Activated CD8-positive, alpha-beta T cell treated with anti-CD3 and anti-CD28 coated beads for 36 hours (primary cell): ENCODE data around the gene OAS3. TPM values are rescaled to one million over a fixed set of nuclear protein-coding genes. Genes with fewer than 3 reads are reported as not detected.
"Not testable (repeated sequence)": the region's sequence is repeated elsewhere in the genome, so short reads cannot be mapped to it uniquely, and the experiment has no call there.

ENCODE experiments used
- ATAC-seq: fragments of 200-7000 bp; cut with Tn5 transposase; one replicate; pipeline ENCODE4 v1.10.0; 2021; ENCODE audit warnings: mild to moderate bottlenecking, moderate library complexity
- CTCF ChIA-PET: fragments of 350-600 bp; sonication (Branson Sonifier 250); formaldehyde crosslinking; loops from one replicate; lab custom pipeline; 2021; ENCODE audit warnings: antibody characterized with exemption; lab: Charles Lee
- POLR2A ChIA-PET: fragments of 350-600 bp; sonication (Branson Sonifier 250); formaldehyde crosslinking; loops from one replicate; lab custom pipeline; 2021; ENCODE audit warnings: antibody characterized with exemption; lab: Charles Lee
- DNase-seq: peaks from one replicate; pipeline ENCODE4 v3.0.0-alpha.2; 2020
- H3K27ac Mint-ChIP-seq: one replicate; pipeline ENCODE4 v1.8.0; 2021; ENCODE audit warnings: mild to moderate bottlenecking, mixed read lengths
- H3K27me3 Mint-ChIP-seq: one replicate; pipeline ENCODE4 v1.8.0; 2021; ENCODE audit warnings: mixed read lengths
- H3K36me3 Mint-ChIP-seq: one replicate; pipeline ENCODE4 v1.8.0; 2021; ENCODE audit warnings: low read depth, mixed read lengths
- H3K4me1 Mint-ChIP-seq: one replicate; pipeline ENCODE4 v1.8.0; 2021; ENCODE audit warnings: low read depth, mixed read lengths
- H3K4me3 Mint-ChIP-seq: one replicate; pipeline ENCODE4 v1.8.0; 2021; ENCODE audit warnings: mild to moderate bottlenecking, moderate library complexity, mixed read lengths
- H3K9me3 Mint-ChIP-seq: one replicate; pipeline ENCODE4 v1.8.0; 2021; ENCODE audit warnings: mixed read lengths
- CTCF ChIP-seq: fragments of 200-600 bp; IDR thresholded peaks from one replicate; pipeline ENCODE4 v1.8.0; 2022; ENCODE audit warnings: antibody characterized with exemption, mild to moderate bottlenecking
- intact Hi-C: fragments of 100-400 bp; cut with micrococcal nuclease; formaldehyde crosslinking; loops from one replicate; pipeline ENCODE4 v1.10.0; 2022
- total RNA-seq, 2 experiments: library from RNA; stranded (reverse); gene quantifications; one replicate each; pipeline ENCODE4 v1.2.3, GENCODE V29; 2021

The OAS3 gene
- total RNA-seq, 2 experiments from 2014 or later: 21.4 to 22.2 TPM

- ChIA-PET CTCF (interaction anchor here (1.5 to 4.5 kb wide), 2 partner anchors 10 to 83 kb away, joined by 3 to 20 read pairs; no protein-coding TSS in a partner anchor), POLR2A (interaction anchor here (1.5 to 3.8 kb wide), 2 partner anchors 69 to 78 kb away, joined by 3 to 28 read pairs; partner anchors contain the start of gene OAS2)
- intact Hi-C loops: no loop called here
- ATAC-seq: no peak
- DNase-seq: no peak
- Mint-ChIP-seq H3K4me1 (peaks cover 40% of the 10 kb centered on the region), H3K4me3 (no peak overlapping the region), H3K9me3 (peaks cover 11% of the 10 kb centered on the region), H3K36me3 (peaks cover 23% of the 10 kb centered on the region), H3K27me3 (no peaks in the 10 kb centered on the region), H3K27ac (no peak overlapping the region)
- TF ChIP-seq CTCF: no peak
These were observed 28.6 kb upstream of the OAS3 start for GRCh38 chr12:112909693-112910092.

GRCh38 chr12:112913038-112913688, 25.1 kb upstream of the OAS3 start:
- no peak for DNase-seq
- POLR2A ChIA-PET: no interaction called here
- Mint-ChIP-seq H3K27ac (no peak overlapping the region), H3K4me3 (no peak overlapping the region), H3K9me3 (peaks cover 11% of the 10 kb centered on the region), H3K36me3 (peaks cover 38% of the 10 kb centered on the region), H3K4me1 (peaks cover 17% of the 10 kb centered on the region), H3K27me3 (no peaks in the 10 kb centered on the region)
- intact Hi-C loops: no loop called here
- TF ChIP-seq CTCF: no peak
- no peak for ATAC-seq
- CTCF ChIA-PET: no interaction called here

- Mint-ChIP-seq H3K9me3 (peaks cover 11% of the 10 kb centered on the region), H3K36me3 (peaks cover 40% of the 10 kb centered on the region), H3K4me1 (peaks cover 10% of the 10 kb centered on the region)
- intact Hi-C loops, POLR2A ChIA-PET, ATAC-seq, DNase-seq, H3K27me3 Mint-ChIP-seq, H3K27ac Mint-ChIP-seq, H3K4me3 Mint-ChIP-seq: not testable (repeated sequence)
- CTCF ChIA-PET: interaction anchor here (0.9 kb wide), 1 partner anchor 204 kb away, joined by 3 read pairs; no protein-coding TSS in a partner anchor
These were observed 24.4 kb upstream of the OAS3 start for GRCh38 chr12:112913888-112914287.

- H3K9me3 Mint-ChIP-seq: peaks cover 11% of the 10 kb centered on the region
- H3K36me3 Mint-ChIP-seq: peaks cover 42% of the 10 kb centered on the region
- DNase-seq: no peak
- no peak overlapping the region for H3K27ac Mint-ChIP-seq
- intact Hi-C loops: no loop called here
- TF ChIP-seq CTCF: no peak
- H3K4me1 Mint-ChIP-seq: no peaks in the 10 kb centered on the region
- no peak for ATAC-seq
- no peaks in the 10 kb centered on the region for H3K27me3 Mint-ChIP-seq
- ChIA-PET POLR2A (interaction anchor here (1.1 kb wide), 1 partner anchor 15 kb away, joined by 4 read pairs; no protein-coding TSS in a partner anchor), CTCF (interaction anchor here (1.2 kb wide), 1 partner anchor 16 kb away, joined by 5 read pairs; no protein-coding TSS in a partner anchor)
- no peak overlapping the region for H3K4me3 Mint-ChIP-seq
These were observed 22.0 kb upstream of the OAS3 start for GRCh38 chr12:112916270-112916669.

GRCh38 chr12:112919121-112919520, 19.2 kb upstream of the OAS3 start:
- peaks cover 3% of the 10 kb centered on the region for H3K9me3 Mint-ChIP-seq
- no peak overlapping the region for H3K27ac Mint-ChIP-seq
- DNase-seq: no peak
- H3K36me3 Mint-ChIP-seq: peaks cover 24% of the 10 kb centered on the region
- H3K4me3 Mint-ChIP-seq: no peak overlapping the region
- ChIA-PET CTCF (interaction anchor here (0.7 kb wide), 1 partner anchor 12 kb away, joined by 3 read pairs; the partner anchor contains the start of gene OAS1), POLR2A (no interaction called here)
- H3K27me3 Mint-ChIP-seq: no peaks in the 10 kb centered on the region
- TF ChIP-seq CTCF: no peak
- intact Hi-C loops: no loop called here
- ATAC-seq: no peak
- H3K4me1 Mint-ChIP-seq: no peaks in the 10 kb centered on the region
